HG03060 (cell line): ENCODE data around the gene SEPHS1.
"Not testable (repeated sequence)": the region's sequence is repeated elsewhere in the genome, so short reads cannot be mapped to it uniquely, and the experiment has no call there.

Source experiments
- ATAC-seq: cut with Tn5 transposase; IDR thresholded peaks from one replicate; pipeline ENCODE4 v1.9.1; 2021; ENCODE audit warnings: low read depth, moderate number of reproducible peaks; ENCODE audit not compliant: unreplicated experiment

The SEPHS1 gene

DNA sequence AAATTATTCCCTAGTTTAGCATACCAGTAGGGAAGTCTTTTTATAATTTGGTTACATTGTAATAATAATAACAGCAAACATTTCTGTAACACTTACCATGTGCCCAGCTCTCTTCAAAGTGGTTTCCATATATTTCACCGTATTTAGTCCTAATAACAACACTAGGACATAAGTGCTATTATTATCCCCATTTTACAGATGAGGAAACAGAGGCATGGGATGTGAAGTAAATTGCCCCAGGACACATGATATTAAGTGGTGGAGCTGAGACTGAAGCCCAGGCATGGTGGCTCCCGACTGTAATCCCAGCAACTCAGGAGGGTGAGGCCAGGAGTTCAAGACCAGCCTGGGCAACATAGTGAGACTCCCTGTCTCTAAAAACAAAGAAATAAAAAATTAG, 53.3 kb downstream of the SEPHS1 start:
- no peak for ATAC-seq

DNA sequence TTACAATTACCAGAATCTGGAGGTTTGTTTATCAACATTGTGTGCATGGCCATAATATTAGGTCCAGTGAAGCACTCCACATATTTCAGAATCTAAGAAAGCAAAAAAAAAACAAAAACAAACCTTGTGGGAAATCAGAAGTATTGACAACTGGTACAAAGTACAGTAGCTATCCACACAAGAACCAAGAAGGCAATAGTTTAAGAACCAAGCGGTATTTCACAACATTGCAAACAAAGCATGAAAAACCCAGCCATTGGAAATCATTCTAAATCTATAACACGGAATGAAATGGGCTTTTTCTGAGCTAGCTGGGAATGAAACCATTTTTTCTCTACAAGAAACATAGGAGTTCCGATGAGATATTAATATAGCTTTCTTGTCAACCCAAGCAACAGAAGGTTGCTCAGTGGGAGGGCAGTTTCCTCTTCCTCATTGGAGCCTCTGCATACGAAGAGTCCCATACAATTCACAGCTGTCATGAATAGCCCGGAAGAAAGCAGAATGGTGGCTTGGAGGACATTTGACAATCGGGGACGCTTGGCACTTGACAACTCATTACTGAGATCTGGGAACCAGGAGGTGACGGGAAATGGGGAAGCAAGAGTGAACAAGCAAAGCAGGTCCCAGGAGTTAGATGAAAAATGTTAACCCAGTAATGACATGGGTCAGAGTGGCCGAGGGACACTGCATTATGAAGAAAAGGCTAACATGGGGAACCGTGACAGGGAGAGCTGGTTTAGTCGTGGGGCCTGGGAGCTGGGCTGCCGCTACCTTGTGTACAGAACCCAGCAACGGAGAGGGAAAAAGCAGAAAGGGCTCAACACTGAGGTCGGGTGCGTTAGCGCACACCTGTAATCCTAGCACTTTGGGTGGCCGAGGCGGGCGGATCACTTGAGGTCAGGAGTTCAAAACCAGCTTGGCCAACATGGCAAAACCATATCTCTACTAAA, 56.0 kb downstream of the SEPHS1 start:
- no peak for ATAC-seq

DNA sequence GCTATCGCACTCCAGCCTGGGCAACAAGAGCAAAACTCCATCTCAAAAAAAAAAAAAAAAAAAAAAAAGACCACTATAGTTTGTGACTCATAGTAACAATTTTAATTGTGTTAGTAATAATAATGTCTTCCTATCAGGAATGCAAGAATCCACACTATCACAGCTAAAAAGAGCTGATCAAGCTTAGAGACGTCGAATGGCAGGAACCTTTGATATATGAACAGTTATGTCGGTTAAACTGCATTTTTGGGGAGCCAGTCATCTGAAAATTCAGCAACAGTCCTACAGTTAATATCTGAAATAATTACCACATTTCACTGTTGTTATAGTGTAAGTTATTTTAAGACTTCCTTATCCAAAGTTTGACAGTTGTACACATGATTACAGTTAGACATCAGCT, 57.0 kb downstream of the SEPHS1 start:
- ATAC-seq: no peak

DNA sequence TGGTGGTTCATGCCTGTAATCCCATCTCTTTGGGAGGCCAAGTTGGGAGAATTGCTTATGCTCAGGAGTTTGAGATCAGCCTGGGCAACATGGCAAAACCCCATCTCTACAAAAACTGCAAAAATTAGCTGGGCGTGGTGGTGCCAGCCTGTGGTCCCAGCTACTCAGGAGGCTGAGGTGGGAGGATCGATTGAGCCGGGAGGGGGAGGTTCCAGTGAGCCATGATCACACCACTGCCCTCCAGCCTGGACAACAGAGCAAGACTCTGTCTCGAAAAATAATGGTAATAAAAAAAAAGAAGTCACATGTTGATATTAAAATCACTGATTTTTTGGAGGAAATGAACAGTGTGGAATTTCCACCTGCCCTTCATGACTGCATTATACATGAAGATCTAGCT, 64.0 kb downstream of the SEPHS1 start:
- no peak for ATAC-seq

DNA sequence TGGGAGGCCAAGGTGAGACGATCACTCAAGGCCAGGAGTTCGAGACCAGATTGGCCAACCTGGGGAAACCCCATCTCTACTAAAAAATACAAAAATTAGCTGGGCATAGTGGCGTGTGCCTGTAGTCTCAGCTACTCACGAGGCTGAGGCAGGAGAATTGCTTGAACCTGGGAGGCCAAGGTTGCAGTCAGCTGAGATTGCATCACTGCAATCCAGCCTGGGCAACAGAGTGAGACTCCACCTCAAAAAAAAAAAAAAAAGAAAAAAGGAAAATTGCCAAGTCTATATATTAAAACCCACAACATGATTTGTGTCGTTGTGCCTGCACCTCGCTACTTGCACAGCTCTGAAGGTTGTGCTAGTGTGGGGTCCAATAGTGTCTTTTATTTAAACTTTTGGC, 65.7 kb downstream of the SEPHS1 start:
- not testable (repeated sequence) for ATAC-seq

DNA sequence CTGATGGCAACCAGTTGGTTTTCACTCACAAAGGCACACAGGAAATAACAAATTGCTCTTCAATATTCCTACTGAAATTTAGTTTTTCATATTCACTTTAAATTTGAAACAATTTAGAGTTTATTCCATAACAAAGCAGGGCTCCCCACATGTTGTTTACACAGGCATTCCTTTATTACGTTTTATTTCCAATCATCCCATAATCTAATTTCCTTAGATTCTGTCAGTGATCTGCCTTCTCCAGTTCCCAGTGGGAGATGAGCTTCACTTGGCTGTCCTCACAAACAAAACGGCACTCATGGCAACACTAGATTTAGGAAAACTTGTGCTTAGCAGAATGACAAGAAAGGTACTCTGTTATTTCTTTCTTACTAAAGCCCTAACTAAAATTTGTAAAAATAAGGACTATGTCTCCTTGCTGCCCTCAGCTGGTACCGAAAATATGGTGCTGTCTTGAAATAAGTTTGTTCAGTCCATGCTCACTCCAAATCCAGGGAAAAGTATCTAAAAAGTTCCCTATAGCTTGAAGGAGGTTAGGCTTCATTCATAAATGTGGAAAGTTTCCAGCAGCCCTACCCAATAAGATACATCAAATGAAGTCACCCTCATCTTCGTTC, 71.2 kb downstream of the SEPHS1 start:
- no peak for ATAC-seq

DNA sequence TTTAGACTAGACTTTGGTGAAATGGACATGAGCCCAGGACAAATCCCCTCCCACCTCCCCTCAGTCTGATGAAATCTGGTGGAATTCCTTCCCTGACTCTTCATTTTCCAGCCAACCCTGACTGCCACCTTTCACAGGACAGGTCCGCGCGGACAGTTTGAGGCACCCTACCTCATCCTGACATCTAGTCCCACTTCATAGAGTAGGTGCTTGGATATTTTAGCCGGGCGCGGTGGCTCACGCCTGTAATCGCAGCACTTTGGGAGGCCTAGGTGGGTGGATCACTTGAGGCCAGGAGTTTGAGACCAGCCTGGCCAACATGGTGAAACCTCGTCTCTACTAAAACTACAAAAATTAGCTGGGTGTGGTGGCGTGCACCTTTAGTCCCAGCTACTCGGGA, 71.9 kb downstream of the SEPHS1 start:
- ATAC-seq: not testable (repeated sequence)

DNA sequence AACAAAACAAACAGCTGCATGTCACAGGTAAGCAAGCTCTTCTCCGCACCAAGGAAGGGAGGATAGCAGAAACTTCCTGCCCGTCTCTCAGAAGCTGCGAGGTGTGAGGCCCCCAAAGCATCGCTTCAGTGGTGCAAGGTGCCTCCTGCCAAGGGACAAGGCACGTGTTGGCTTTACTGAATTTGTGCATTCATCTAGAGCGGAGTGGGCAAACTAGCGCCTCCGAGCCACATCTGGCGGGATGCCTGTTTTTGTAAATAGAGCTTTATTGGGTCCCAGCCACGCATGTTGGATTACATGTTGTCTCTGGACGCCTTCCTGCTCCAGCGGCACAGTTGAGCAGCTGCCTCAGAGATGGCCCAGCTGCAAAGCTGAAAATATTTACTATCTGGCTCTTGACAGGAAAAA, 75.9 kb downstream of the SEPHS1 start:
- no peak for ATAC-seq

DNA sequence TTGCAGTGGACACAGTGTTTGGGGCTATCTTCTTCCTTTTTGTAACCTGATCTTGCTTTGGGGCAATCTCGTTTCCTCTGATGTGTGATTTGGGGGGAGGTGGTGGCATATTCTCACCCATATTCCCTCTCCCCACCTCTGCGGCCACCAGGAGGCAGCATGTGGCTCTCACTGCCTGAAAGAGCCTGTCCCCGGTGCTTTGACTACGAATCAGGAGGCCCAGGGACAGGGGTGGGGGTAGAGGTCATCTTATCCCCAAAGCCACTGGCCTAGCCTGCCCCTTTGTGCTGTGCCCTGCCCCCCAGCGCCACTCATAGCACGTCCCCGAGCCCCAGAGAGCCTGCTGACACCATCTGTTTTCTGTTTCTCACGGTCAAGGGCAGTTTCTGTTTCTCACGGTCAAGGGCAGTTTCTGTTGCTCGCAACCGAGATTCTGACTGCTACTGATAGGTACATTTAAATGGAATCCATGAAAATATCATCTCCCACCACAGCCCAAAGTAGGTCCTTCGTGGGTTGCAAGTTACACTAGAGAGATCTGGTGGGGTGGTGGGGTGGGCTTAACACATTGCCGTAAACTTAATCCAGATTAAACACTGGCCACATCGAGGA, 76.4 kb downstream of the SEPHS1 start:
- ATAC-seq: no peak

DNA sequence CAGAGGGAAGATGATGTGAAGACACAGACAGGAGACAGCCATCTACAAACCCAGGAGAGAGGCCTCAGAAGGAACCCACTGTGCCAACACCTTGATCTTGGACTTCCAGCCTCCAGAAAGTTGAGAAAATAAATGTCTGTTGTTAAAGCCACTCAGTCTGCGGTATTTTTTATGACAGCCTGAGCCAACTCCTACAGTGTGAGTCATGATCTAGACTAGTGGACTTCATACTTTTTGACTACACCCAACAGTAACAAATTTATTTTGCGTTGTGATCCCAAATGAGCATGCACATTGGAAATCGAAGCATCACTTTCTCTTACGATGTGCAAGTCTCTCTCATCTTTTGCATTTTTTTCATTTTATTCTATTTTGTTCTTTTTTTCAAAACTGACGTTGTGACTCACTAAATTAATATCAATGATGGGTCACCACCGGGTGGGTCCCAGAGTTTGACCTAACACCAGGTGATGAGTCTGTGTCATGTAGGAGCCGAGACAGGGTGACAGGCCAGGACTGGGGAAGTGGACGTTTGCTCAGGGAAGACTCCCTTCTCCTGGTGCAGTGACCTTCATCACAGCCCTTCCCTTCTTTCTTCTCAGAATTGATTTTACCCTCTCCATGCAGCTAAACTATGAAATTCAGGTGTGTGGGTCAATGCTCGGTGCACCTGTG, 77.1 kb downstream of the SEPHS1 start:
- no peak for ATAC-seq

DNA sequence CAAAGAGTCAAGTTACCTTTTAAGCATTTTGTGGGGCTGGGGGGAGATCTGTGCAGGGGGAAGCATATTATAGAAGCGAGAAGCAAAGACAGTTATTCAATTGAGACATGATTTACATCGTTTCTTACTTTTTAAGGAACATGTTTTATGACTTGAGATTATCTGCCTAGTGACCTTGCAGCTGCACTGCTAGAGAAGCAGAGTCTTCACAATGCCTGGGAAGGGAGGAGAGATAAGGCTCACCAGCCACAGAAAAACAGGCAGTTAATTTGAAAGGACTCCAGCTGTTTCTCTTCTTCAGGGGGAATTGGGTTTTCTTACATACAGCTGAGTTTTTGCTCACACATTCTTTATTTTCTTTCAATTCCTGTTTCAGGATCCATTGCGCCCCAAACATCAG, 79.3 kb downstream of the SEPHS1 start:
- ATAC-seq: no peak

DNA sequence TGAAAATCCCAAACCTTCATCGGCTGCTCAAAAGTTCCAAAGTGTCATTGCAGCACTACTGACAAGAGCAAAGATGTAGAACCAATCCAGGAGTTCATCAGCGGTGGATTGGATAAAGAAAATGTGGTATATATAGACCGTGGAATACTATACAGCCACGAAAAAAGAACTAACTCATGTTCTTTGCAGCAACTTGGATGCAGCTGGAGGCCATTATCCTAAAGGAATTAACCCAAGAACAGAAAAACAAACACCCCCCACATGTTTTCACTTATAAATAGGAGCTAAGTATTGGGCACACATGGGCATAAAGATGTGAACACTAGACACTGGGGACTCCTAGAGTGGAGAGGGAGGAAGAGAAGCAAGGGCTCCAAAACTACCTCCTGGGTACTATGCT, 79.8 kb downstream of the SEPHS1 start:
- no peak for ATAC-seq
